HG02623 (cell line): ENCODE measurements around the gene COG7.
A peak's percentile ranks its signal among the peaks of the same experiment; 100 is the strongest.
"Not testable (repeated sequence)": the region's sequence is repeated elsewhere in the genome, so short reads cannot be mapped to it uniquely, and the experiment has no call there.

Experiments used
- ATAC-seq: cut with Tn5 transposase; IDR thresholded peaks from one replicate; pipeline ENCODE4 v1.9.1; 2021; ENCODE audit warnings: moderate library complexity; ENCODE audit not compliant: unreplicated experiment

Gene COG7

DNA sequence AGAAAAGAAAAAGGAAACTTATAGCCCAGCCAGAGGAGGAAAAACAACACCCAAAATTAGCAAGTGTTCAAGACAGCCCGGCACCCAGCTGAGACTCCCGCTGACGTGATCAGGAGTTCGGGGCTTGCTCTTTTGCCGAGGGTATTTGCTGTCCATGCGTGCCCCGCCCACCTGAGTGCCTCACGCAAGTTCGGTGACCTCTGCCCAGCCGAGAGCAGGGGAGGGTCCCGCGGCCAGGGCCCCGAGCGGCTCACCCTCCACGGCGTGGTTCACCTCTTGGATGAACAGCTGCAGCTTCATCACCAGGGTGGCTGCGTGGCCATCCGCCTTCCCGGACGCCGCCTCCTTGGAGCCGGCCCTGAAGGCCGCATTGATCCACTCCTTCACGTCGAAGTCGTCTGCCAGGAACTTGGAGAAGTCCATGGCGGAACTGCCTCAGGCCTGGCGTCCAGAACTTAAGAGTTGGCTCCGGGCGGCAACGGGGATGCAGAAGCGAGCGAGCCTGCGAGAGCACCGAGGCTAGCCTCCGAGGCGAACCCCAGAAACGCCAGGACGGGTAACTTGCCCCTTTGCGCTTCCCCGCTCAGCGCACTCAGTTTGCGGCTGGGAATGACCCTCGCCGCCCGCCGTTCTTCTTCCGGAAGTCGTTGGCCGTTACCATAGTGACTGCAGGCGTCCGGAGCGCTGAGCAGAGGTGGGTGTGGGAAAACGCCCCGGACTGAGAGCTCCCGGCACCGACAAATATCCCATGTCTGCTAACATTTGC, at the start of gene COG7:
Gene COG7 (minus strand): TSS at position 618 of the 766 bp plus-strand sequence. CDS start 195 bp downstream, at position 423.
- peak; percentile 78 for ATAC-seq

DNA sequence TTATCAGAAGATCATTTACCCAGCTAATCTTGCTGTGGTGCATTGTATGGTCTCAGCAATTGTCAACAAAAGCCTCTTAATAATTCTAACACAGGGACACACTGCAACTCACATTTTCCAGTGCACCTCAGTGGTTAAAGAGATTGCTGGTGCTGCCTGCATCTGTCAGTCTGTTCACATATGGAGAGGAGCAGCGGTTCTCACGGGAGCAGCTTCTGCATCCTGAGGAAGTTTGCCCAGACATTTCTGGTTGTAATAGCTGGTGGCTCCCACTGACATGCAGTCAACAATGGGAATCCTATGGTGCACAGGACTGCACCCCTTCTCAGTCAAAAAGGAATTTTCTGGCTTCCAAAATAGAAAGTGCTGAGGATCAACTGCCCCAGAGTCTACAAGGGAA, 49.5 kb upstream of the COG7 start:
- ATAC-seq, result no peak

DNA sequence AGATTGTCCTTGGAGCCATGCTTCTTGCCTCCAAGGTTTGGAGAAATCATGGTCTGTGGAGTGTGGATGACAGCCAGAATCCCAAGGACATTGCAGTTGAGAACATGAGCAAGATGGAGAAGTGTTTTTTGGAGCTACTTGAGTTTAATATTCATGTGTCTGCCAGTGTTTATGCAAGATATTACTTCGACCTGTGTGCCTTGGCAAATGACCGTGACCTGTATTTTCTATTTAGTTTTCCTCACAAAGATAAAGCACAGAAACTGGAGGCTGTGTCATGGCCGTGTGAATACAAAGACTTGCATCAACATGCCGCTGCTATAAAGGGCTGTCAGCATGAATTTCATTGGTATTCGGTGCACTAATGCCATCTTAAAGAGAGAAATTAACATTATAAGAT, 48.3 kb upstream of the COG7 start:
- no peak for ATAC-seq

DNA sequence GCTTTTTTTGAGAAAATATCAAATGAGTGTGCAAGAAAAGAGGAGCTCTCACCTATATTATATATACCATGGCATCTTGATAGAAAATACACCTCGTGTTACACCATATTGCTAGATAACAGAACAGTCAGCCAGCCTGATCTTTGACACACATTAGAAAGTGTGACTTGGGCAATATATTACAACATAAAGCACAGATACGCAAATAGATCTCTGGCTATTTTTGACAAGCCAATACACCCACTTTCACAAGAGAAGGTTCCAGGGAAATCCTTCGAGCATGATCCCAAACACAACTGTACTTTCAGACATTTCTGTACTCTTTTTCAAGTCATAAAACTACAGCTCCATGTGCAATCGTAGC, 47.9 kb upstream of the COG7 start:
- ATAC-seq, result no peak

DNA sequence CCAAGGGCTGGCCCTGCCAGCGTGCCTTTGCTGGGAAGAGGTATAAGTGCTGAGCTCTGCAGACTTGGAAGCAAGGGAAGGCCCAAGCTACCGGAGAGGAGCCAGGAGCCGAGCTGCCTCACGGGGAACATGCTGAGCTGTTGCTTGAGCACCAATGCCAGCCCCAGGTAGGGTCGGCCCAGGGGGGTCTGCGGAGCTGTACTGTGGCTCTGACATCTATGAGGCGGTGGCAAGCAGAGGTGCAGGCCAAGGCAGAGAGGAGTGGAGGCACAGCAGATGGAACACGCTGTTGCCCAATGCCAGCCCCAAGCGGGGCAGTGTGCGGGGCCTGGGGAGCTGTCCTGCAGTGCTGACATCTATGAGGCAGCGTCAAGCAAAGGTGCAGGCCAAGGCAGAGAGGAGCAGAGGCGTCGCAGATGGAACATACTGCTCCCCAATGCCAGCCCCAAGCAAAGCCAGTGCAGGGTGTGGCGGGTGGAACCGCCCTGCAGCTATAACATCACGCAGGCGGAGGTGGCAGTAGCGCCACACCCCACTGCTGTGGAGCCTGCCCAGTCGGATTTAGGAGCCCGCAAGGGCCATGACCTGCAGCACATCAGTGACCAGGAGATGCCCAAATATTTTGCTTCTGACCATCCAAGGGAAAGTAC, 47.3 kb upstream of the COG7 start:
- no peak for ATAC-seq

DNA sequence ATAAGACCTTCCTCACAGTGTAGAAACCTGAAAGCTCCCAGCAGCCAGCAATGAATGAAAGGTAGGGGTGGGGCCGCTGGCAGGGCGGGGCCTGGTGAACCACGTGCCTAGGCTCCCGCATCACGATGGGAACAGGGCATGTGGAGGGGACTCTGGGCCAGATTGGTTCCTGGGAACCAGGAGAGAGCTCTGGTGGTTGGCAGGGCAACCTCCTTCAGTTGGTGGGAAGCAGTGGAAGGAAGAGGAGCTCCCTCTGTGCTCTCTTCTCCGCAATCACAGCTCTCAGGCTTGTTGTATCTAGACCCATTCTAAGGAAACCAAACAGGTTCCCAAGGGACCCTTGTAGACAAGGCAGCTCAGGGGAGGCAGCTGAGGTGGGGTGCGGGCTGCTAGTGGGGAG, 46.8 kb upstream of the COG7 start:
- ATAC-seq, result no peak

DNA sequence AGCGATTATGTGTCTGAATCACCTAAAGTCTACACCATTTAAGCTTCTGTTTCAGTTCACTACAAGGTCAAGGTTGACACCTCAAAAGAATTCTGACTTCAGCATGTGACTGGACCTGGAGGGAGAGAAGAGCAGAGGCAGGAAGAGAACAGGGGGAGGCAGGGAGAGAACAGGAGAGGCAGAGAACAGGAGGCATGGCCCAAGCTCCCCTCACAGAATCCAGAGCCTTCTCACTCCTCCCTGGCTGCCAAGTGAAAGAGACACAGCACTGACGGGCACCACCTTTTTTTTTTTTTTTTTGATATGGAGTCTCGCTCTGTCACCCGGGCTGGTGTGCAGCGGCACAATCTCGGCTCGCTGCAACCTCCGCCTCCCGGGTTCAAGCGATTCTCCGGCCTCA, 45.9 kb upstream of the COG7 start:
- ATAC-seq, result no peak

DNA sequence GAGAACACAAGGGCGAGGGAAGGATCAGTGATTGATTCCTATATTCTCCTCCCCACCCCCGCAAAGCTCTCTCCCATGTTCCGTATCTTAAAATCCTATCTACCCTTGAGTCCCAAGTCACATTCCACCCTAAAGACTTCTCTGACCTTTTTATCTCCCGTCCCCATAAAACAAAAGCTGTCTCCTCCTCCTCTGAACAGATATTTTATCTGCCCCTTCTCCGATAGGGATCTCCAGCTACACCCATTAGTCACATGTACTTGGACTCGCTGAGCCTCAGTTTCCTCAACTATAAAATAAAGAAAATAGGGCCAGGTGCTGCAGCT, 44.5 kb upstream of the COG7 start:
- ATAC-seq, result no peak

DNA sequence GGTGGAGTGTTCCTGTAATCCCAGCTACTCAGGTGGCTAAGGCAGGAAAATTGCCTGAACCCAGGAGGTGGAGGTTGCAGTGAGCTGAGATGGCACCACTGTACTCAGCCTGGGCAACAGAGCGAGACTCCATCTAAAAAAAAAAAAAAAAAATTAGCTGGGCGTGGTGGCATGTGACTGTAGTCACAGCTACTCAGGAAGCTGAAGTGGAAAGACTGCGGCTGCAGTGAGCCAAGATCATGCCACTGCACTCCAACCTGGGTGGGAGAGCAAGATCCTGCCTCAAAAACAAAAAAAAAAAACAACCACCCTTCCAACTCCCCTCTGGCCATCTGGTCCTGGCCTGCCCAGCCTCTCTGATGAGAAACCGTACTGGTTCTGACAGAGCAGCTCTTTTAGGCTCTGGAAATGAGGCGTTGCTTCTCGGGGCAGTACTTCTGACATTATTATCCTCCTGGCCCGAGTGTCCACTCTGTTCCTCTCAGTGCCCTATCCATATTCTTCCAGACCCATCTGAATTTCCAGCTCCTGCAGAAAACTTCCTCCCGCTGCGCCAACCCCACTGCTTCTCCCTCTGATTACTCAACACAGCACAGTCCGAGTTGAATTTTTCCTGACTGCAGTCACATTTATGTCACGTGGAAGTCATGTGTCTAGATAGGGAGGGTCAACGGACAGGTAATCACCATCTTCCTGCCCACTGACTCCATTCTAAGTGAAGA, 44.0 kb upstream of the COG7 start:
- ATAC-seq, result no peak

DNA sequence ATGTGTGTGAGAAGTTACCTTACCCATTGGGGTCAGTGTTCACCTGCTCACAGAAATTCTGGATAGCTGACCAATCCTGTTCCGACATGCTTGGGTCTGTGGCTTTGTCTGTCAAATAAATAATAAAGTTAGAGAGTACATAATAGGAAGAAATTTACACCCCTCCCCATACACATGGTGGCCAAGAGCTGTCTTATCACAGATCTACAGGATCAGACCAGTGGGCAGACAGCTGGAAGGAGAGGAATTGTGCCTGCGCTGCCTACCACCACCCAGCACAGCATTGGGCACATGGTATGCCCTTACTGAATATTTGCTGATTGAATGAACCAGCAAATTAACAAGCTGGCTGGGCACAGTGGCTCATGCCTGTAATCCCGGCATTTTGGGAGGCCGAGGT, 42.7 kb upstream of the COG7 start:
- ATAC-seq, result no peak

DNA sequence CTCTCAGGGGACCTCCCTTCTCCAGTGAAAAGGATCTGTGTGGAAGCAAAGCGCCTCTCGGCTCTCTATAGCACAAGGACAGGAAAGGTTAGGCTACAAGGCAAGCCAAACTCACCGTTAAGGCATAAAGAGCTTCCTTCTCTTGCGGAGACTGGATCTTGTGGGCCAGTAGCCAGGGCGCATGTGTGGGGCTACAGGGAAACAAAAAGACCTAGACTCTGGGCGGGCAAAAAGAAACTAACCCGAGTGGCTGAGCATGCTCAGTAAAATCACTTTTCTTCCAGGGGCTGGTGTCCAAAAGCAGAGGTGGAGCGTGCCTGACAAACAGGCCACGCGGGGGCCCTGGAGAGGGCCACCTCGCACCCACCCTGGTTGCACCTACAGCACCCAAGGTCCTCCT, 41.2 kb upstream of the COG7 start:
- no peak for ATAC-seq

DNA sequence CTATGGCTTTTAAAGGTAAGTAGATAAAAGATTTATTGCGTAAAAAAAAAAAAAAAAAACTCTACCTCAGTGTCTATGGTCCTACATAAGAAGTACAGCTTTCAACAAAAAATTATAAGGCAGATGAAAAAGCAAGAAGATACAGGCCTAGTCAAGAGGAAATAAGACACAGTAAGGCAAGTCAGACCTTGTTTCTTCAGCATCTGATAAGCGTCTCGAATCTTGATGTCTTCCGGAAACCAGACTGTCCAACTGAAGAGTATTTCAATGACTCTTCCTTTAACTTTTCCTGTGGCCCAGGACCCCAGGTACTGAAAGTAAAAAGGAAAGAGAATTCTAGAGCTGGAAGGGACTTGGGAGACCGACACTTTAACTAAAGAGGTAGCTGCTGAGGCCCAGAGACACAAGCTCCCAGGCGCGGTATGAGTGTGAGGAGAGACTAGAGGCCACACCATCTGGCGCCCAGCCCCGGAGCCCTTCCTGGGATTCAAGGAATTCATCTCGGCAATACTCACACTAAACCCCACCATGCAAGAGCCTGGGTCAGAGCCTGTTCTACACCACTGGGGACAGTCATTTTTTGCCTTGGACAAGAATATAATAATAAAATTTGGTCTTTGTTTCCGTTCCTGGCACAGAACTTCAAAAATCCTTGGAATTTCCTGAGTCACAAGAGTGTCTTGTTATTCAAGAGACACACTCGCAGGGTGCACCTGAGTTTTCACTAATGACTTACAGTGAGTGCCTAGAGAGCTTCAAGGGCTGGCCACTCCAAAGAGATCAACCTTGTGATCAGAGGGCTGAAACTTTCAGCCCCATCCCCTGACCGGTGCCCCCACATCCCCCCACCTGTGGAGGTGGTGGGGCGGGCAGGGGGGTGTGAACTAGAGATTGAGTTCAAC, 38.8 kb upstream of the COG7 start:
- no peak for ATAC-seq

DNA sequence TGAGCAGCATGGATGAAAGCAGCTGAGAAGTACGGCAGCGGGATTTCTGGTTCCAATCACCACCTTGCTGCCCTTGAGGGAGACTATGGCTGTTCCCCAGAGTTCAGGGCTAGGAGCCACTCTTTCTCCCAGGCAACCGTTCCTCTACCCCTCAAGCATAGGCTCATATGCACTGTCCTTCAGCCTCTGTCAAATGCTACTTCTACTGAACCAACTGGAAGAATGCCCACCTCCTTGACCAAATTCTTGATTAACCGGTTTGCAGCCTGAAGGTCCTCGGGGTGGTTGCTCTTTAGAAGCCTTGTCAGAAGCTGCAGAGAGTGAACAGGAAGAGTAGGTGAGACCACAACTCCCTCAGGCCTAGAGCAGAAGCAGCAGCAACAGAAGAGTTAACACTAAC, 33.5 kb upstream of the COG7 start:
- no peak for ATAC-seq

DNA sequence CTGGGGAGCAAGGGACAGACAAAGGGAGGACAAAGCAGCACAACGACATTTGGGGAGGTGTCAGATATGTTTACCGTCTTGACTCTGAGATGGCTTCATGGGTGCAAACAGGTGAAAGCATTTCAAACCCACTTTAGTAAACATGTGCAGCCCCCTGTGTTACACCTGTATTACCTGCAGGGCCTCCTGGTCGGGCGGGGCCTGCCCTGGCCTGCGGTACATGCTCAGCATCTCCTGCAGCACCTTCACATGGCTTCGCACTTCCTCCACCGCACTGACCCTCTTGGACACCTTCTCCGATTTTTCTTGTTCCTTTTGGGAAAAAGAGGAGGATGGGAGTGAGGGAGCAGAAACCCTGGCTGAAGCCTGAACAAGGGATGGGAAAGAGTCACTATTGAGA, 32.9 kb upstream of the COG7 start:
- no peak for ATAC-seq

DNA sequence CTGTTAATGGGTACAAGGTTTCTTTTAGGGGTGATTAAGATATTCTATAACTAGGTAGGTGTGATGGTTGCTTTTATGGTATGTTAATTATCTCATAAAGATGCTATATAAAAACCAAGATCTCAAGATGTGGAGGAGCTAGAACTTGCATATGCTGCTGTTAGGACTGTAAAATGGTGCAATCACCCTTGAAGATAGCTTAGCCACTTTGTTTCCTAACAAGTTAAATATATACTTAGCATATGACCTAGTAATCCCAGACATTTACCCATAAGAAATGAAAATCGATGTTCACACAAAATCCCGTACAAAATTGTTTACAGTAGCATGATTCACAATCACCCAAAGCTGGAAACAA, 32.2 kb upstream of the COG7 start:
- no peak for ATAC-seq

DNA sequence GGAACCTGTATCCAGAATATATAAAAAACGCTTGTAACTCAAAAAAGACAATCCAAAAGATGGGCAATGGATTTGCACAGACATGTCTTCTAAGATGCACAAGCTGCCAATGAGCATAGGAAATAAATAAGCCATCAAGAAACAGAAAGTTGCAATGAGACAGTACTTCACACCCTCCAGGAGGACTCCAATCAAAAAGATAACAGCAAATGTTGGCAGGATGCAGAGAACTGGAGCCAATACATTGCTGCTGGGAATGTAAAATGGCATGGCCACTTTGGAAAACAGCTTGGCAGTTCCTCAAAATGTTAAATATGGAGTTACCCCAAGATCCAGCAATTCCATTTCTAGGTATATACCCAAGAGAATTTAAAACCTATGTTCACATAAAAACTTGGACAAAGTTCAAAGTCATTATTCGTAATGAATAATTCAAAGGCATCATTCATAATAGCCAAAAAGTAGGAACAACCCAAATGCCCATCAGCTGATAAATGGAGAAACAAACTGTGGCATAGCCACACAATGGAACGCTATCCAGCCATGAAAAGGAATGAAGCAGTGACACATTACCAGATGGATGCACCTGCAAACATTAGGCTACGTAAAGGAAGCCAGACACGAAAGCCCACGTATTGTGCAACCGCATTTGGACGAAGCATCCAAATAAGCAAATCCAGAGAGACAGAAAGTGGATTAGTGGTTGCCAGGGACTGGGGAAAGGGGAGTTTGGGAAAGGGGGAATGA, 31.7 kb upstream of the COG7 start:
- ATAC-seq, result no peak

DNA sequence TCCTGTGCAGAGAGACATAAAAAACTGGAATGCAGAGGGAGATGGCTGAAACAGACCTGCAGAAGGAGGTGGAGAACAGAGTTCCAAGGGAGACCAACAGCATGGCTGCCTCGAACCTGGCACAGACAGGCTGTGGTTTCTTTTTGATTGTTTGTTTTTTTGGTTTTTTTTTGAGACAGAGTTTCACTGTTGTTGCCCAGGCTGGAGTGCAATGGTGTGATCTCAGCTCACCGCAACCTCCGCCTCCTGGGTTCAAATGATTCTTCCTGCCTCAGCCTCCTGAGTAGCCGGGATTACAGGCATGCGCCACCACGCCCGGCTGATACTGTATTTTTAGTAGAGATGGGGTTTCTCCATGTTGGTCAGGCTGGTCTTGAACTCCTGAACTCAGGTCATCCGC, 30.5 kb upstream of the COG7 start:
- not testable (repeated sequence) for ATAC-seq

DNA sequence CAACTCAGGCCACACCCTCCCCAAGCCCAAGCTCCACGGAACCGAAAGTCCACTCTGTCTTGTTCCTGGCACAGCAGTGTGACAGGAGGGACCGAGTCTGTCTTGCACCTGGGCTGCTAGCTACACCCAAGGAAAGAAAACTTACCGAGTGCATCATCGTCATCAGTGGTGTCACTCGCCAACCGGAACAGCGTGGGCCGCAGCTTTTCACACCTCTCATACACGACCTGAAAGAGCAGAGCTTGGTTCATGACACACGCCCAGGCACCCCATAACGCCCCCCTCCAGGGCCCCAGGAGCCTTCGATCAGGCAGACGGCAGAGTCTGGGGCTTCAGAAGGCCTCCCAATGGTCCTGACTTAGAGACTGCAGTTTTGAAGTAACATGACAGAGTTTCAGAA, 29.8 kb upstream of the COG7 start:
- no peak for ATAC-seq

DNA sequence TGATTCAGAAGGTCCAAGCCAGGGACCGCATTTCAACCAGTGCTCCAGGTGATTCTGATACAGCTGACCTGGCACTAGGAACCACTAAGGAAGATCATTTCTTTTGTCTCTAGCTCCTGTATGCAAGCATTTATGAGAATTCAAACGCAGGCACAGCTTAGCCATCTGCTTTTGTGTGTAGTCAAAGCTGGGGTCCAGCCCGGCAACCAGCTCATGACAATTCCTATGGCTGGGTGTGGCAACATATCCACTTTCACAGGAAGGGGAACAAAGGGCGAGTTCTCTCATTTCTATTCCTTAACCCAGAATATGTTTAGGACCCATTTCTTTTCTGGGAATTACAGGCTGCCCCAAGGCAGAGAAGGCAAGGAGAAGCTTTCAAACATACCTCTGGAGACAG, 27.3 kb upstream of the COG7 start:
- no peak for ATAC-seq

DNA sequence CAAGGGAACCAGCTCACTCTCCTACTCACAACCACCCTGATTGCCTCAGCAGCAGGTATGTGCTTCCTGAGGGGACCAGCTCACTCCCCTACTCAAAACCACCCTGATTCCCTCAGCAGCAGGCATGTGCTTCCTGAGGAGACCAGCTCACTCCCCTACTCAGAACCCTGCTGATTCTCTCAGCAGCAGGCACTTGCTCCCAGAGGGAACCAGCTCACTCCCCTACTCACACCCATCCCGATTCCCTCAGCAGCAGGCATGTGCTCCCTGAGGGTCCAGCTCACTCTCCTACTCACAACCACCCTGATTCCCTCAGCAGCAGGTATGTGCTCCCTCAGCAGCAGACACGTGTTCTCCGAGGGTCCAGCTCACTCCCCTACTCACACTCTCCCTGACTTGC, 26.1 kb upstream of the COG7 start:
- no peak for ATAC-seq

DNA sequence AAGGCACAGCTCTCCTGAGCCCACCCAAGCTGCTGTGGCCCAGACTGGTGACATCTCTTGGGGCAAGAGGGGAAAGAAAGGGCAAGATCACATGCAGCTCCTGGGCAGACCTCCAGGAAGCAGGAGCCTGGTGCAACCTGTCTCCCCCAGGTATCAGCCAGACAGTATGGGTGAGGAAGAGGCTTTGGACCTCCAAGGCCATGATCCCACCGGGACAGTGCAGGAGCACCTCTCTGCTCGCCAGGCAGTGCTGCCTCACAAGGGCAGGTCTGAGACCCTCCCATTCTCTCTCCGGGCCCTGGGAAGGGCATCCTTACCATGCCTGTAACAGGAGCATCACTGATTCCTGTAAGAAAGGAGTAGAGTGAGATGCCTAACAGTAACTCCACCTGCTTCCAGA, 25.6 kb upstream of the COG7 start:
- ATAC-seq, result no peak
